ENCODE measurements around the gene RAB20. TPM values are rescaled to one million over a fixed set of nuclear protein-coding genes. Genes with fewer than 3 reads are reported as not detected.

RAB20 gene
- total and polyA plus RNA-seq, 10 of the 15 experiments (the other 5 are each of a cell fraction or from before 2014, with no cell fraction given), result 0.48 to 33.1 (median 9.6) TPM

DNA sequence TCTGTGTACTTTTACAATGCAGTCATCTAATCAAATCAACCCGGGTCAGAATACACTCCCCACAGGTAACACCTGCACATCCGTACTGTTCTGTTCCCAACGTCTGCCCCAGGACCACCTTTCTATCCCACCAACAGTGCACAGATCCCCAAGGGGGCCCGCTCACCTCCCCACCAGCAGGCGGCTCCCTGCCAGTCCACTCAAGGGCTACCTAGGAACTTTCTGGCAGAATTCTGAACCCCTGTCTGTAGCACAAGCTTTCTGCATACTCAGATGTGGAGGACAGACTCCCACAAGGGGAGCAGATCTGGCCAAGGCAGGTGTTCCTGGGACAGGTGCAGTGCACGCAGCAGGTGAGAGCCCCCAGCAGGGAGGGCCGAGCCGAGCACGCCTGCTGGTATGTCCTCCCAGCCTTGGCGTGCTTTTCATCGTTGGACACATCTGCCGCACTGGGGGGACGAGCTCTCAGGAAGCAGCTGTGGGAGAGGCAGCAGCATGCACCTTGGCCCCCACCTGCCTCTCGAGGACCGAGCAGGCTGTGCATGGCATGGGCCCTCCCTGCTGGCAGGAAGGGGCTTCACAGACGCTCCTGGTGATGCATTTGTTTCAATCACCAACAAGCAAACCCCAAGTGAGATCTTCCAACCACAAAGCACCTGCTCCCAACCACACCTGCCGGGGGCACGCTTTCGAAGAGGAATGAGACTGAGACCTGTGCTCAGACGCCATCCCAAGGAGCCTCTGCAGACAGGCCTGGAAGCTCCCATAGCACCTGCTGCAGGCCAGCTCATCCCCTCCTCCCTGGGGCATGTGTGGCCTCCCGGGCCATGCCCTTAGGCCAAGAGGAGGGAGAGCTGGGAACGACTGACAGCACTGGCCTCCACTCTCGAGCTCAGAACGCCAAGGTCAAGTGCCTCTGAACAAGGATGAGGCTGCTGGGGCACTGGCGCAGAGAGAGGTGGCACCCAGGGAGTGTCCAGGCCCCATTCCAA, 35.9 kb downstream of the RAB20 start (continued):
- TF ChIP-seq MLLT1 (IDR thresholded peaks at IDR 0.05) (no peak), RUNX3 (IDR thresholded peaks at IDR 0.05; ENCODE audit: low read length) (peak; percentile 93), SRF (IDR thresholded peaks at IDR 0.05; ENCODE audit: low read depth in 2 of 2, low read length in 2 of 2) (no peak), YBX1 (IDR thresholded peaks at IDR 0.05) (no peak), BCL3 (IDR thresholded peaks at IDR 0.05; ENCODE audit: borderline replicate concordance, insufficient read depth, low read depth, low read length, poor library complexity, severe bottlenecking) (no peak), FOXM1 (IDR thresholded peaks at IDR 0.05; ENCODE audit: low read depth, low read length) (peak; percentile 76; the same call in 1 of the 2 replicates), POLR2A (IDR thresholded peaks at IDR 0.05; ENCODE audit: low read depth, low read length) (no peak), ZZZ3 (IDR thresholded peaks at IDR 0.05; ENCODE audit: control insufficient read depth, insufficient read length, low read depth) (no peak), NRF1 (conservative IDR thresholded peaks at IDR 0.05; ENCODE audit: low read depth, low read length) (no peak), NFIC (IDR thresholded peaks at IDR 0.05; ENCODE audit: low read depth, low read length) (no peak), KLF5 (IDR thresholded peaks at IDR 0.05; ENCODE audit: partially characterized antibody) (no peak), USF1 (IDR thresholded peaks at IDR 0.05; ENCODE audit: borderline replicate concordance, extremely low read length, insufficient read depth, low read depth, low read length) (no peak), CBFB (IDR thresholded peaks at IDR 0.05; ENCODE audit: low read depth) (no peak; the same call in 1 of the 2 replicates), SMAD1 (IDR thresholded peaks at IDR 0.05; ENCODE audit: low read depth, partially characterized antibody) (no peak), SMC3 (IDR thresholded peaks at IDR 0.05; ENCODE audit: borderline replicate concordance, low read length) (peak; percentile 30; the same call in 1 of the 2 replicates), BMI1 (IDR thresholded peaks at IDR 0.05; ENCODE audit: borderline replicate concordance) (no peak), MYC (IDR thresholded peaks at IDR 0.05; ENCODE audit: insufficient read depth, insufficient read length, insufficient replicate concordance, low read length, severe bottlenecking) (no peak), HSF1 (IDR thresholded peaks at IDR 0.05; ENCODE audit: low read depth, low read length) (no peak)
- TF ChIP-seq, protein P1, sequence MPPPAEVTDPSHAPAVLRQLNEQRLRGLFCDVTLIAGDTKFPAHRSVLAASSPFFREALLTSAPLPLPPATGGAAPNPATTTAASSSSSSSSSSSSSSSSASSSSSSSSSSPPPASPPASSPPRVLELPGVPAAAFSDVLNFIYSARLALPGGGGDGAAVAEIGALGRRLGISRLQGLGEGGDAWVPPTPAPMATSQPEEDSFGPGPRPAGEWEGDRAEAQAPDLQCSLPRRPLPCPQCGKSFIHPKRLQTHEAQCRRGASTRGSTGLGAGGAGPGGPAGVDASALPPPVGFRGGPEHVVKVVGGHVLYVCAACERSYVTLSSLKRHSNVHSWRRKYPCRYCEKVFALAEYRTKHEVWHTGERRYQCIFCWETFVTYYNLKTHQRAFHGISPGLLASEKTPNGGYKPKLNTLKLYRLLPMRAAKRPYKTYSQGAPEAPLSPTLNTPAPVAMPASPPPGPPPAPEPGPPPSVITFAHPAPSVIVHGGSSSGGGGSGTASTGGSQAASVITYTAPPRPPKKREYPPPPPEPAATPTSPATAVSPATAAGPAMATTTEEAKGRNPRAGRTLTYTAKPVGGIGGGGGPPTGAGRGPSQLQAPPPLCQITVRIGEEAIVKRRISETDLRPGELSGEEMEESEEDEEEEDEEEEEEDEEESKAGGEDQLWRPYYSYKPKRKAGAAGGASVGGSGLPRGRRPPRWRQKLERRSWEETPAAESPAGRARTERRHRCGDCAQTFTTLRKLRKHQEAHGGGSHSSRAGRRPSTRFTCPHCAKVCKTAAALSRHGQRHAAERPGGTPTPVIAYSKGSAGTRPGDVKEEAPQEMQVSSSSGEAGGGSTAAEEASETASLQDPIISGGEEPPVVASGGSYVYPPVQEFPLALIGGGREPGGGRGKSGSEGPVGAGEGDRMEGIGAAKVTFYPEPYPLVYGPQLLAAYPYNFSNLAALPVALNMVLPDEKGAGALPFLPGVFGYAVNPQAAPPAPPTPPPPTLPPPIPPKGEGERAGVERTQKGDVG (CRISPR knock-in tag; IDR thresholded peaks at IDR 0.05), result no peak
- TF ChIP-seq, protein P2, sequence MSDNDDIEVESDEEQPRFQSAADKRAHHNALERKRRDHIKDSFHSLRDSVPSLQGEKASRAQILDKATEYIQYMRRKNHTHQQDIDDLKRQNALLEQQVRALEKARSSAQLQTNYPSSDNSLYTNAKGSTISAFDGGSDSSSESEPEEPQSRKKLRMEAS (IDR thresholded peaks at IDR 0.05; ENCODE audit: low read depth, low read length), result peak; percentile 66; the same call in 1 of the 2 replicates
